ENCODE measurements around the gene PIGL. TPM values are rescaled to one million over a fixed set of nuclear protein-coding genes. Genes with fewer than 3 reads are reported as not detected.

The PIGL gene
- total and polyA plus RNA-seq, 2 of the 4 experiments (the other 2 are of a cell fraction) = 17.9 to 29.5 TPM

GRCh38 chr17:16283705-16284104, 66.7 kb downstream of the PIGL start:
- Histone ChIP-seq H4K20me1 (ENCODE audit: insufficient read depth, low read length) (peaks cover 6% of the 10 kb centered on the region; the same call in 1 of the 2 replicates), H3K27me3 (ENCODE audit: control insufficient read depth, insufficient read depth, low read length) (no peaks in the 10 kb centered on the region), H3K56ac (ENCODE audit: extremely low read depth, insufficient read depth, low read length) (no peak overlapping the region), H2AK9ac (replicated peaks; ENCODE audit: low read depth, low read length, poor library complexity) (no peak overlapping the region), H2AFZ (replicated peaks; ENCODE audit: low read length, poor library complexity) (no peak overlapping the region), H3K9ac (ENCODE audit: low read depth, low read length) (no peak overlapping the region), H3K14ac (replicated peaks; ENCODE audit: low read depth, low read length) (no peak overlapping the region), H3K9me3 (ENCODE audit: control insufficient read depth, insufficient read depth, low read length) (no peaks in the 10 kb centered on the region), H3K23ac (ENCODE audit: low read depth, low read length) (no peak overlapping the region), H3K4me2 (ENCODE audit: low read depth, low read length) (no peak overlapping the region), H2BK15ac (ENCODE audit: low read depth, low read length) (peak overlapping the region; percentile 68; the same call in 1 of the 3 replicates), H3K36me3 (ENCODE audit: control insufficient read depth, insufficient read depth, low read length) (no peaks in the 10 kb centered on the region), H2AK5ac (ENCODE audit: low read depth, low read length) (0 out of 2 replicates have a peak overlapping the region, but pooled peaks have one; percentile 10), H4K91ac (ENCODE audit: insufficient read depth, low read depth, low read length) (no peak overlapping the region), H2BK20ac (ENCODE audit: low read depth, low read length) (no peak overlapping the region), H4K5ac (ENCODE audit: low read depth, low read length) (no peak overlapping the region), H3K4ac (ENCODE audit: low read depth, low read length) (no peak overlapping the region; the same call in 1 of the 2 replicates), H2BK120ac (ENCODE audit: low read depth, low read length) (peak overlapping the region; percentile 27; the same call in 1 of the 2 replicates), H3K9me1 (ENCODE audit: insufficient read depth, low read length) (peaks cover 25% of the 10 kb centered on the region), H3K27ac (ENCODE audit: insufficient read depth, low read length) (no peak overlapping the region), H3K79me1 (ENCODE audit: low read depth in 1 of 2, low read length in 2 of 2) (peaks cover 3 to 25% of the 10 kb centered on the region in 2 experiments; a peak in 2 of 4 replicates), H4K8ac (ENCODE audit: low read depth in 2 of 2, low read length in 2 of 2) (peak overlapping the region in 1 of 2 experiments; percentile 62; a peak in 1 of 4 replicates), H3K4me1 (ENCODE audit: control insufficient read depth, insufficient read depth, low read length) (peaks cover 26% of the 10 kb centered on the region), H3K18ac (ENCODE audit: low read depth, low read length) (no peak overlapping the region), H2BK5ac (ENCODE audit: low read depth, low read length, poor library complexity, severe bottlenecking) (no peak overlapping the region), H3K4me3 (ENCODE audit: insufficient read depth, low read depth, low read length) (no peak overlapping the region)
- ChIA-PET POLR2A (ENCODE audit: unreplicated experiment) (no interaction called here), CTCF (no interaction called here)
- no CpG with 5 or more reads among the region's 9 CpGs for WGBS, 2 experiments (ENCODE audit: extremely low coverage in 2 of 2, insufficient read length in 1 of 2)
- in situ Hi-C loops (cut with MboI; ENCODE audit: low sequenced_read_pairs) = no loop called here
- ATAC-seq (ENCODE audit: low read depth) = no peak
- DNase-seq = peak; percentile 88
- dilution Hi-C loops (cut with HindIII; ENCODE audit: low sequenced_read_pairs, unreplicated experiment) = no loop called here
- no TSS peak for BruUV-seq (replicated peaks)
- no peak for TF ChIP-seq NFE2L2 (IDR thresholded peaks at IDR 0.05; ENCODE audit: low read depth, low read length)
- peak; percentile 93 for TF ChIP-seq CEBPB (IDR thresholded peaks at IDR 0.05; ENCODE audit: low read depth, low read length)
- TF ChIP-seq, protein P1, sequence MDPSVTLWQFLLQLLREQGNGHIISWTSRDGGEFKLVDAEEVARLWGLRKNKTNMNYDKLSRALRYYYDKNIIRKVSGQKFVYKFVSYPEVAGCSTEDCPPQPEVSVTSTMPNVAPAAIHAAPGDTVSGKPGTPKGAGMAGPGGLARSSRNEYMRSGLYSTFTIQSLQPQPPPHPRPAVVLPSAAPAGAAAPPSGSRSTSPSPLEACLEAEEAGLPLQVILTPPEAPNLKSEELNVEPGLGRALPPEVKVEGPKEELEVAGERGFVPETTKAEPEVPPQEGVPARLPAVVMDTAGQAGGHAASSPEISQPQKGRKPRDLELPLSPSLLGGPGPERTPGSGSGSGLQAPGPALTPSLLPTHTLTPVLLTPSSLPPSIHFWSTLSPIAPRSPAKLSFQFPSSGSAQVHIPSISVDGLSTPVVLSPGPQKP (IDR thresholded peaks at IDR 0.05; ENCODE audit: borderline replicate concordance, low read depth, low read length) = no peak
- TF ChIP-seq POLR2A (IDR thresholded peaks at IDR 0.05; ENCODE audit: low read depth, low read length) = no peak
- no peak for TF ChIP-seq BHLHE40 (IDR thresholded peaks at IDR 0.05; ENCODE audit: low read depth, low read length)
- TF ChIP-seq MAZ (IDR thresholded peaks at IDR 0.05; ENCODE audit: borderline replicate concordance, low read depth, low read length) = no peak
- no peak for TF ChIP-seq RAD21 (IDR thresholded peaks at IDR 0.05; ENCODE audit: low read length)
- intact Hi-C loops (cut with micrococcal nuclease) = no loop called here
